Neural crest cell (in vitro differentiated cells): ENCODE measurements around the gene IL36RN. TPM values are rescaled to one million over a fixed set of nuclear protein-coding genes. Genes with fewer than 3 reads are reported as not detected.

Experiments
- DNase-seq: peaks from one replicate; pipeline ENCODE4 v3.0.0; 2021; ENCODE audit warnings: low read depth, mixed read lengths, low spot score
- H3K27ac Mint-ChIP-seq: one replicate; pipeline ENCODE4 v1.8.0; 2021; ENCODE audit warnings: mild to moderate bottlenecking, mixed read lengths; ENCODE audit not compliant: unreplicated experiment
- H3K27me3 Mint-ChIP-seq: 2 replicates; pipeline ENCODE4 v1.8.0; 2021; ENCODE audit warnings: low read depth, mild to moderate bottlenecking, mixed read lengths
- H3K36me3 Mint-ChIP-seq: 2 replicates; pipeline ENCODE4 v1.8.0; 2021; ENCODE audit warnings: low read depth, mild to moderate bottlenecking, mixed read lengths
- H3K4me1 Mint-ChIP-seq: 2 replicates; pipeline ENCODE4 v1.8.0; 2021; ENCODE audit warnings: mixed read lengths
- H3K4me3 Mint-ChIP-seq: one replicate; pipeline ENCODE4 v1.8.0; 2021; ENCODE audit warnings: mild to moderate bottlenecking, mixed read lengths
- H3K9me3 Mint-ChIP-seq: 2 replicates; pipeline ENCODE4 v1.8.0; 2021; ENCODE audit warnings: mixed read lengths
- total RNA-seq: library from RNA; stranded (reverse); gene quantifications from 2 replicates; pipeline ENCODE4 v1.2.1, GENCODE V29; 2021
- TF ChIP-seq, protein P1 (sequence below): fragments of 200-600 bp; sonication (generic); conservative IDR thresholded peaks from 2 replicates; pipeline ENCODE4 v1.5.0; 2021; ENCODE audit warnings: antibody characterized with exemption, mild to moderate bottlenecking

IL36RN gene
- total RNA-seq, 1 donor from 2014 or later = not detected

DNA sequence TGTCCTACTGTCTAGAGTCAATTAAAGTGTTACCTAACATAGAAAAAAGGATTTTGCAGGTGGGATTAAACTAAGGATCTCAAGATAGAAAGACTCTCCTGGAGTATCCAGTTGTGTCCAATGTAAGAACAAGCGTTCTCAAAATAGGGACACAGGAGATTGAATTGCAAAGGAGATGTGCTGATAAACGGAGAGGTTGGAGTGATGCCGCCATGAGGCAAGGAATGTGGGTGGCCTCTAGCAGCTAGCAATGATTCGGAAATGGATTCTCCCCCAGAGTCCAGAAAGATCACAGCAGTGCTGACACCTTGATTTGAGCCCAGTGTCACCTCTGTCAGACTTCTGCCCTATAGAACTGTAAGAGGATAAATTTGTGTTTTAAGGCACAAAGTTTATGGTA lies 44.3 kb downstream of the IL36RN start:
- Mint-ChIP-seq H3K27ac (no peak overlapping the region), H3K4me1 (no peaks in the 10 kb centered on the region), H3K27me3 (peaks cover 11% of the 10 kb centered on the region), H3K36me3 (no peaks in the 10 kb centered on the region), H3K4me3 (no peak overlapping the region), H3K9me3 (peaks cover 8% of the 10 kb centered on the region)
- TF ChIP-seq, protein P1, sequence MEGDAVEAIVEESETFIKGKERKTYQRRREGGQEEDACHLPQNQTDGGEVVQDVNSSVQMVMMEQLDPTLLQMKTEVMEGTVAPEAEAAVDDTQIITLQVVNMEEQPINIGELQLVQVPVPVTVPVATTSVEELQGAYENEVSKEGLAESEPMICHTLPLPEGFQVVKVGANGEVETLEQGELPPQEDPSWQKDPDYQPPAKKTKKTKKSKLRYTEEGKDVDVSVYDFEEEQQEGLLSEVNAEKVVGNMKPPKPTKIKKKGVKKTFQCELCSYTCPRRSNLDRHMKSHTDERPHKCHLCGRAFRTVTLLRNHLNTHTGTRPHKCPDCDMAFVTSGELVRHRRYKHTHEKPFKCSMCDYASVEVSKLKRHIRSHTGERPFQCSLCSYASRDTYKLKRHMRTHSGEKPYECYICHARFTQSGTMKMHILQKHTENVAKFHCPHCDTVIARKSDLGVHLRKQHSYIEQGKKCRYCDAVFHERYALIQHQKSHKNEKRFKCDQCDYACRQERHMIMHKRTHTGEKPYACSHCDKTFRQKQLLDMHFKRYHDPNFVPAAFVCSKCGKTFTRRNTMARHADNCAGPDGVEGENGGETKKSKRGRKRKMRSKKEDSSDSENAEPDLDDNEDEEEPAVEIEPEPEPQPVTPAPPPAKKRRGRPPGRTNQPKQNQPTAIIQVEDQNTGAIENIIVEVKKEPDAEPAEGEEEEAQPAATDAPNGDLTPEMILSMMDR = no peak
- no peak for DNase-seq

DNA sequence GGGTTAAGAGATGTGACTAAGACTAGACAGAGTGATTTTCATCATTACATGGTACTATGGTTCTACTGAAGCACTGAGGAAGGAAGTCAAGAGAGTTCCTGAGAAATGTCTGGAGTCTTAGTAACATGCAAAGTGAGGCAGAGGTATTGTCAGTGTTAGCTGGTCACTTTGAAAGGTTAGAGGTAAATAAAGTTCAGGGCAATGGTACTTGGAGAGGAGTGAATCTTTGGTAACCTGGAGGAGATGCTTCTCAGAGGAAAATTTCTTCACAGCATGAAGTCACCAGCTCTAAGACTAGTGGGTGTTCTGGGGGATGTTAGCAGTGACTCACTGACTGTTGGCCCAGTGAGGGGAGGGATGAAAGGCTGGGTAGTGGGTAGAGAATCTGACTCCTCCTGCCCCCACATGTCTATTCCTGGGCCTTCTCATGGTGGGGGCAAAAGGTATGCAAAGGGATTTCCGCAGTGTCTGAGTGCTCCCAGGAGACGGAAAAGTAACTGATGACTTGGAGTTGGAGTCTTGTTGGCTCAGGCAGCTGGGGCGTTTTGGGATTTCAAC lies 45.1 kb downstream of the IL36RN start:
- no peaks in the 10 kb centered on the region for H3K4me1 Mint-ChIP-seq
- DNase-seq = no peak
- no peak overlapping the region for H3K27ac Mint-ChIP-seq
- no peaks in the 10 kb centered on the region for H3K36me3 Mint-ChIP-seq
- H3K9me3 Mint-ChIP-seq = peaks cover 6% of the 10 kb centered on the region
- H3K4me3 Mint-ChIP-seq = no peak overlapping the region
- peaks cover 15% of the 10 kb centered on the region for H3K27me3 Mint-ChIP-seq
- TF ChIP-seq, protein P1 = no peak

DNA sequence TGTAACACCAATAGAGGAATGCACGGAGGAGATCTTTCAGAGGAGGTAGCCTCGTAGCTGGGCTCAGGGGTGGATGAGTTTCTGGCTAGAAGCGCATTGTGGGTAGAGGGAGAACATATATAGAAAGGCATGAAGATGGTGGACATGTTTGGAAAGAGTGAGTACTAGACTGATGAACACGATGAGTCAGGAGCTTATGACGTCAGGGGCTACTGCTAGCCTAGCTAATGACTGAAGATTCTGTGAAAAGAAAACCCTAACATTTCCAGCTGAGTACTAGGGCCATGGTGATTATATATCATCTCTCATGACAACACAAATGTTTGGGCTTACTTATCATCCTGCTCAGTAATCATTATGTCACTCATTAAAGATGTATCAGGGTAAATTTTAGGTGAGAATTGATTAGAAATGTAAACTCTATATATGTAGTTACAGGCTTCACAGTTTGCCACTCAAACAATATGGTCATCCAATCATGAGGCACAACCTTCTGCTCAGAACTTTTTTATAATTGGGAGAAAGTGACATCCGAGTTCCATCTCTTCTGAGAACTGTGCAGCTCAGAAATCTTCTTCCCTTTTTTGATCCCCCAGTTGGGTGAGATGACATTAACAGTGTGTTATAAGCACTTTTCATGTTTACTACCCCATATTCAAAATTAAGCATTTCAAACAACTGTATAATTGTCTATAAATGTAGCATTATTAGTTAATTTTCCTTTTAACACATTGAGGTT lies 46.2 kb downstream of the IL36RN start:
- no peak overlapping the region for H3K27ac Mint-ChIP-seq
- peaks cover 6% of the 10 kb centered on the region for H3K9me3 Mint-ChIP-seq
- no peak overlapping the region for H3K4me3 Mint-ChIP-seq
- peaks cover 21% of the 10 kb centered on the region for H3K27me3 Mint-ChIP-seq
- TF ChIP-seq, protein P1 = no peak
- H3K36me3 Mint-ChIP-seq = no peaks in the 10 kb centered on the region
- no peak for DNase-seq
- no peaks in the 10 kb centered on the region for H3K4me1 Mint-ChIP-seq

GRCh38 chr2:113111121-113111520 lies 52.1 kb downstream of the IL36RN start:
- peaks cover 21% of the 10 kb centered on the region for H3K27me3 Mint-ChIP-seq
- TF ChIP-seq, protein P1 = no peak
- no peaks in the 10 kb centered on the region for H3K36me3 Mint-ChIP-seq
- DNase-seq = no peak
- no peaks in the 10 kb centered on the region for H3K9me3 Mint-ChIP-seq
- no peak overlapping the region for H3K27ac Mint-ChIP-seq
- H3K4me1 Mint-ChIP-seq = no peaks in the 10 kb centered on the region
- H3K4me3 Mint-ChIP-seq = no peak overlapping the region

- no peak overlapping the region for H3K27ac Mint-ChIP-seq
- DNase-seq = no peak
- no peaks in the 10 kb centered on the region for H3K9me3 Mint-ChIP-seq
- H3K27me3 Mint-ChIP-seq = peaks cover 21% of the 10 kb centered on the region
- H3K4me1 Mint-ChIP-seq = no peaks in the 10 kb centered on the region
- TF ChIP-seq, protein P1 = no peak
- H3K4me3 Mint-ChIP-seq = no peak overlapping the region
- H3K36me3 Mint-ChIP-seq = no peaks in the 10 kb centered on the region
Measured at GRCh38 chr2:113111823-113112287, 52.9 kb downstream of the IL36RN start.
